ENCODE measurements around the gene ACYP1.

DNA sequence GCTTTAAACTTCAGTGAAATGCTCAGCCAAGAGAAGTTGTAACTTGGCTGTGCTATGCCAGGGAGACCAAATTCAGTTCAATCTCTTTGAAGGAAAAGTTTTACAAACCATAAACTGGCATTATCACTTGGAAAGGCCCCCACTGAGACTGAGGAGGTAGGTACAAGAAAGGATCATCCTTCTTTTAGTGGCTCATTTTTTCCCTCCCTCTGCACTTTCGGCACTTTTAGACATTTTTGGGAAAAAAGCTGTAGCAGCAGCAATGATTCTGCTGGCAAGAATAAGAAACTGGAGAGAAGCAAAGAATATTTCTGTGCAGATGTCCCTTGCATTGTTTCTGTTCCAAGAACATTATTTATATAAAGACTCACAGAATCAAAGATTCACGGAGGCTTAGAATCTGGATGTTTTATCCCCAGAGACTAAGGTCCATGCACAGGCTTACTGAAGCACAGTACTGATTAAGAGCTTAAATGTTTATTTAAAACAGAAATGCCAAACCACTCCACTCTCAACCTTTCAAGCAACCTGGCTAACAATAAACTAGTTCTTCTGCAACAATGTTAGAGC, 17.9 kb upstream of the ACYP1 start:
- TF ChIP-seq, protein P1, sequence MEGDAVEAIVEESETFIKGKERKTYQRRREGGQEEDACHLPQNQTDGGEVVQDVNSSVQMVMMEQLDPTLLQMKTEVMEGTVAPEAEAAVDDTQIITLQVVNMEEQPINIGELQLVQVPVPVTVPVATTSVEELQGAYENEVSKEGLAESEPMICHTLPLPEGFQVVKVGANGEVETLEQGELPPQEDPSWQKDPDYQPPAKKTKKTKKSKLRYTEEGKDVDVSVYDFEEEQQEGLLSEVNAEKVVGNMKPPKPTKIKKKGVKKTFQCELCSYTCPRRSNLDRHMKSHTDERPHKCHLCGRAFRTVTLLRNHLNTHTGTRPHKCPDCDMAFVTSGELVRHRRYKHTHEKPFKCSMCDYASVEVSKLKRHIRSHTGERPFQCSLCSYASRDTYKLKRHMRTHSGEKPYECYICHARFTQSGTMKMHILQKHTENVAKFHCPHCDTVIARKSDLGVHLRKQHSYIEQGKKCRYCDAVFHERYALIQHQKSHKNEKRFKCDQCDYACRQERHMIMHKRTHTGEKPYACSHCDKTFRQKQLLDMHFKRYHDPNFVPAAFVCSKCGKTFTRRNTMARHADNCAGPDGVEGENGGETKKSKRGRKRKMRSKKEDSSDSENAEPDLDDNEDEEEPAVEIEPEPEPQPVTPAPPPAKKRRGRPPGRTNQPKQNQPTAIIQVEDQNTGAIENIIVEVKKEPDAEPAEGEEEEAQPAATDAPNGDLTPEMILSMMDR (conservative IDR thresholded peaks at IDR 0.05; ENCODE audit: low read length), result no peak
- no peak for TF ChIP-seq EZH2phosphoT487 (IDR thresholded peaks at IDR 0.05; ENCODE audit: borderline replicate concordance, low read depth, low read length)
